HepG2 (cell line): ENCODE results near the gene TBCE. TPM values are rescaled to one million over a fixed set of nuclear protein-coding genes. Genes with fewer than 3 reads are reported as not detected.
A peak's percentile ranks its signal among the peaks of the same experiment; 100 is the strongest.

Source experiments
- ATAC-seq: fragments of 200-7000 bp; cut with Tn5 transposase; 3 replicates; pipeline ENCODE4 v1.9.1; 2020; ENCODE audit warnings: mild to moderate bottlenecking, moderate library complexity
- BruUV-seq: library from RNA; stranded (reverse); fragments of 400-500 nt; replicated peaks from 2 replicates; lab custom pipeline; 2021; lab: Mats Ljungman, UMichigan
- CTCF ChIA-PET: fragments of 300-600 bp; formaldehyde crosslinking; extraction: SDS; loops from one replicate; lab custom pipeline; 2021; ENCODE audit warnings: low total read pairs, inconsistent platforms, low intra/inter-chr PET ratio; lab: Yijun Ruan, JAX
- POLR2A ChIA-PET: fragments of 350-600 bp; sonication (Branson Sonifier 250); formaldehyde crosslinking; loops from one replicate; lab custom pipeline; 2020; ENCODE audit warnings: antibody characterized with exemption, inconsistent platforms; lab: Yijun Ruan, JAX
- DNase-seq: peaks from one replicate; pipeline ENCODE4 v3.0.0-alpha.2; 2015; ENCODE audit warnings: low spot score
- FAIRE-seq: peaks from 3 replicates; lab custom pipeline; 2011; peaks lifted over from hg19 to GRCh38; lab: Jason Lieb, UNC
- H2AFZ ChIP-seq: one replicate; pipeline ENCODE4 v1.6.1; 2011; ENCODE audit warnings: low read length, inconsistent platforms
- H3K27ac ChIP-seq: fragments of 300-600 bp; 3 replicates; pipeline ENCODE4 v1.8.0; 2011; ENCODE audit warnings: mixed run types, mild to moderate bottlenecking, mixed read lengths, low read length, inconsistent platforms; ENCODE audit not compliant: insufficient read depth; ENCODE audit errors: extremely low read length
- H3K27me3 ChIP-seq, 2 experiments: fragments of 200-600 bp in 1 of 2; 2 replicates in 1 of 2; 3 replicates in 1 of 2; pipeline versions ENCODE4 v1.6.0 to v1.8.0; 2011; ENCODE audit warnings: low read length in 2 of 2, mild to moderate bottlenecking in 2 of 2, moderate library complexity in 2 of 2, inconsistent platforms in 1 of 2; ENCODE audit not compliant: insufficient read depth in 2 of 2, control insufficient read depth in 1 of 2
- H3K36me3 ChIP-seq, 2 experiments: fragments of 200-600 bp in 1 of 2; replicated peaks in 1 of 2; 2 replicates in 1 of 2; 3 replicates in 1 of 2; pipeline versions ENCODE4 v1.5.1 to v1.8.0; 2011; ENCODE audit warnings: low read length in 2 of 2, inconsistent platforms in 1 of 2; ENCODE audit not compliant: insufficient read depth in 2 of 2, control insufficient read depth in 1 of 2
- H3K4me1 ChIP-seq: 2 replicates; pipeline ENCODE4 v1.5.1; 2012; ENCODE audit warnings: low read length, inconsistent platforms; ENCODE audit not compliant: insufficient read depth
- H3K4me2 ChIP-seq: 2 replicates; pipeline ENCODE4 v1.6.0; 2011; ENCODE audit warnings: low read depth, low read length, inconsistent platforms
- H3K4me3 ChIP-seq, 3 experiments: fragments of 200-600 bp in 1 of 3; sonication (generic), shearing (Covaris generic) in 1 of 3; replicated peaks in 1 of 3; 2 replicates each; pipeline ENCODE4 v1.5.1; 2011 to 2016; ENCODE audit warnings: low read length in 3 of 3, inconsistent platforms in 2 of 3, low read depth in 2 of 3, mild to moderate bottlenecking in 2 of 3, control low read depth in 1 of 3, mixed read lengths in 1 of 3; ENCODE audit not compliant: insufficient read depth in 1 of 3
- H3K79me2 ChIP-seq: one replicate; pipeline ENCODE4 v1.6.1; 2011; ENCODE audit warnings: low read length, inconsistent platforms; ENCODE audit not compliant: insufficient read depth
- H3K9ac ChIP-seq: 2 replicates; pipeline ENCODE4 v1.6.0; 2011; ENCODE audit warnings: mild to moderate bottlenecking, low read depth, low read length, inconsistent platforms; ENCODE audit not compliant: insufficient read depth
- H3K9me3 ChIP-seq: 2 replicates; pipeline ENCODE4 v1.5.1; 2012; ENCODE audit warnings: mild to moderate bottlenecking, low read length
- H4K20me1 ChIP-seq: 2 replicates; pipeline ENCODE4 v1.6.0; 2011; ENCODE audit warnings: inconsistent platforms, mild to moderate bottlenecking, low read length, moderate library complexity; ENCODE audit not compliant: insufficient read depth
- CEBPB ChIP-seq: IDR thresholded peaks from 2 replicates; pipeline ENCODE4 v1.6.1; 2011; ENCODE audit warnings: low read depth, low read length, improper control_type of control experiment, borderline replicate concordance
- FOXK1 ChIP-seq: sonication (generic); formaldehyde crosslinking; IDR thresholded peaks from 2 replicates; pipeline ENCODE4 v1.4.0; 2020; ENCODE audit warnings: low read depth, missing genetic modification reagents, borderline replicate concordance
- PHF8 ChIP-seq: sonication (generic); formaldehyde crosslinking; IDR thresholded peaks from 2 replicates; pipeline ENCODE4 v1.5.0; 2020; ENCODE audit warnings: missing genetic modification reagents
- TBX2 ChIP-seq: sonication (generic); formaldehyde crosslinking; IDR thresholded peaks from 2 replicates; pipeline ENCODE4 v1.5.0; 2020; ENCODE audit warnings: missing genetic modification reagents, mild to moderate bottlenecking, borderline replicate concordance
- ZEB1 ChIP-seq: IDR thresholded peaks from 2 replicates; pipeline ENCODE4 v1.6.1; 2012; ENCODE audit warnings: mild to moderate bottlenecking, low read depth, inconsistent platforms; ENCODE audit not compliant: insufficient replicate concordance
- ZNF251 ChIP-seq: sonication (generic); formaldehyde crosslinking; IDR thresholded peaks from 2 replicates; pipeline ENCODE4 v1.9.0; 2021; ENCODE audit warnings: mild to moderate bottlenecking, missing genetic modification reagents
- ZNF331 ChIP-seq: sonication (generic); formaldehyde crosslinking; IDR thresholded peaks from 2 replicates; pipeline ENCODE4 v1.4.0; 2020; ENCODE audit warnings: missing genetic modification reagents
- WGBS: methylation state at CpG from one replicate; pipeline ENCODE4 v1.1.6; 2017; ENCODE audit warnings: low lambda C conversion rate; 5-methylcytosine and 5-hydroxymethylcytosine counted together
- in situ Hi-C: cut with HindIII; loops from 2 replicates; pipeline ENCODE4 v1.10.0; 2017; ENCODE audit warnings: low pct_unique_long_range_greater_than_20kb; ENCODE audit not compliant: extremely low pct_ligation_motif_present
- intact Hi-C: fragments of 100-400 bp; cut with micrococcal nuclease; formaldehyde crosslinking; loops from one replicate; pipeline ENCODE4 v1.10.0; 2022; ENCODE audit not compliant: unreplicated experiment
- polyA plus RNA-seq, 8 experiments: library from polyadenylated mRNA; depleted of rRNA in 3 of 8; stranded (reverse) in 7 of 8; unstranded in 1 of 8; fragments of >200 nt; fragmentation: Illumina TruSeq in 4 of 8; extraction: Trizol in 4 of 8; gene quantifications; 2 replicates each; pipeline versions ENCODE4 v1.2.1 to v1.2.3, GENCODE V29; 2011 to 2016; ENCODE audit warnings: low read depth in 4 of 8, missing spikeins in 1 of 8, mixed read lengths in 1 of 8; ENCODE audit not compliant: insufficient read depth in 1 of 8
- total RNA-seq, 5 experiments: library from RNA; depleted of rRNA; stranded (reverse); fragments of >200 nt; fragmentation: Illumina TruSeq; extraction: Trizol; gene quantifications; 2 replicates each; pipeline ENCODE4 v1.2.3, GENCODE V29; 2016; ENCODE audit warnings: low read depth in 1 of 5
- TF ChIP-seq, protein P1 (sequence below): sonication (generic); formaldehyde crosslinking; IDR thresholded peaks from 2 replicates; pipeline ENCODE4 v1.4.0; 2020; ENCODE audit warnings: missing genetic modification reagents
- TF ChIP-seq, protein P2 (sequence below): sonication (generic); formaldehyde crosslinking; IDR thresholded peaks from 2 replicates; pipeline ENCODE4 v1.8.1; 2023; ENCODE audit warnings: mild to moderate bottlenecking, missing genetic modification reagents

Gene TBCE
- total and polyA plus RNA-seq, 2 of the 13 experiments (the other 11 are each of a cell fraction or from before 2014, with no cell fraction given): 25.6 to 31.1 TPM

DNA sequence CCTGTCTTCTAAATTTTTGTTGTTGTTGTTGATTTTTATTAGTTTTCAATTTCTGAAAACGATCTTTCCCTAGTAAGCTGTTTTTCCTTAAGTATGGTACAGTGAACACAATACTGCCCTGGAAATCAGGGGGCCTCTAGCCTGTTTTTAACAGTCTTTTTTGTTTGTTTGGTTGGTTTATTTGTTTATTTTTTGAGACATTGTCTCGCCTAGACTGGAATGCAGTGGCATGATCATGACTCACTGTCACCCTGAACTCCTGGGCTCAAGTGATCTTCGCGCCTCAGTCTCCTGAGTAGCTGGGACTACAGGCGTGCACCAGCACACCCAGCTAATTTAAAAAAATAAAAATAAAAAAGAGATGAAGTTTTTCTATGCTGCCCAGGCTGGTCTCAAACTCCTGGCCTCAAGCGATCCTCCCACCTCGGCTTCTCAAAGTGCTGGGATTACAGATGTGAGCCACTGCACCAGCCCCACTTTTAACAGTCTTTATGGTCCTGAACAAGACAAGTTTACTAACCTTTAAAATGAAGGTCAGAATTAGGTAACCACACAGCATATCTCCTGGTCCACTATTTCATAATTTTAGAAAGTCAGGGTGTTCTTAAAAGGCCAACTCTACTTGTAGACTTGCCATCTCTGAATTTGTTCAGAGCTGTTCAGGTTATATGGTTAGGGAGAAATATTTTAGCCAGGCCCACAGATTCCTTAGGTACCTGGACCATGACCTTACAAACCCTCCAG lies 35.4 kb downstream of the TBCE start (continued):
- TF ChIP-seq, protein P1, sequence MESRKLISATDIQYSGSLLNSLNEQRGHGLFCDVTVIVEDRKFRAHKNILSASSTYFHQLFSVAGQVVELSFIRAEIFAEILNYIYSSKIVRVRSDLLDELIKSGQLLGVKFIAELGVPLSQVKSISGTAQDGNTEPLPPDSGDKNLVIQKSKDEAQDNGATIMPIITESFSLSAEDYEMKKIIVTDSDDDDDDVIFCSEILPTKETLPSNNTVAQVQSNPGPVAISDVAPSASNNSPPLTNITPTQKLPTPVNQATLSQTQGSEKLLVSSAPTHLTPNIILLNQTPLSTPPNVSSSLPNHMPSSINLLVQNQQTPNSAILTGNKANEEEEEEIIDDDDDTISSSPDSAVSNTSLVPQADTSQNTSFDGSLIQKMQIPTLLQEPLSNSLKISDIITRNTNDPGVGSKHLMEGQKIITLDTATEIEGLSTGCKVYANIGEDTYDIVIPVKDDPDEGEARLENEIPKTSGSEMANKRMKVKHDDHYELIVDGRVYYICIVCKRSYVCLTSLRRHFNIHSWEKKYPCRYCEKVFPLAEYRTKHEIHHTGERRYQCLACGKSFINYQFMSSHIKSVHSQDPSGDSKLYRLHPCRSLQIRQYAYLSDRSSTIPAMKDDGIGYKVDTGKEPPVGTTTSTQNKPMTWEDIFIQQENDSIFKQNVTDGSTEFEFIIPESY (CRISPR knock-in tag): peak; percentile 78
- TF ChIP-seq TBX2 (CRISPR knock-in tag): peak; percentile 41; the same call in 1 of the 2 replicates
- 0 out of 2 replicates have a peak, but pooled peaks have one; percentile 17 for TF ChIP-seq FOXK1 (CRISPR knock-in tag)

DNA sequence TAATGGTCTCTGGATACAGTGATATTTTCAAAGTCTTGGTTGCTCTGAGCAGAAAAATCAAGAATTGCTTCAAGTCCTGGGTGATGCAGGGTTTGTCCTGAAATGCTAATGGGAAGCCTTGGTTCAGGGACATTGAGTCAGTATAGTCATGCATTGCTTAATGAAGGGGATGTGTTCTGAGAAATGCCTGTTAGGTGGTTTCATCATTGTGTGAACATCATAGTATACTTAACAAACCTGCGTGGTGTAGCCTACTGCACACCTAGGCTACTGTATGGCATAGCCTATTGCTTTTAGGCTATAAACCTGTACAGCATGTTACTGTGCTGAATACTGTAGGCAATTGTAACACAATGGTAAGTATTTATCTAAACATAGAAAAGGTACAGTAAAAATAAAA lies 36.4 kb downstream of the TBCE start:
- Histone ChIP-seq H3K4me1 (peaks cover 62% of the 10 kb centered on the region), H3K79me2 (peaks cover 49% of the 10 kb centered on the region), H3K4me2 (no peak overlapping the region), H3K27ac (peak overlapping the region; percentile 68), H3K27me3 (no peaks in the 10 kb centered on the region), H2AFZ (no peak overlapping the region), H4K20me1 (no peaks in the 10 kb centered on the region), H3K4me3 (no peak overlapping the region), H3K9me3 (no peaks in the 10 kb centered on the region), H3K9ac (no peak overlapping the region), H3K36me3 (peaks cover 0 to 6% of the 10 kb centered on the region in 2 experiments; a peak in 1 of 5 replicates)
- POLR2A ChIA-PET: interaction anchor here (1.3 to 2.2 kb wide), 4 partner anchors 13 to 101 kb away, joined by 3 to 8 read pairs (median 4); partner anchors contain the start of genes B3GALNT2 and TBCE
- DNase-seq (no peak), FAIRE-seq (no peak), ATAC-seq (no peak)
- WGBS: 77% methylated on average over 1 of the region's 1 CpG
- no TSS peak for BruUV-seq
- intact Hi-C loops (no loop called here), in situ Hi-C loops (no loop called here)
- TF ChIP-seq, protein P2, sequence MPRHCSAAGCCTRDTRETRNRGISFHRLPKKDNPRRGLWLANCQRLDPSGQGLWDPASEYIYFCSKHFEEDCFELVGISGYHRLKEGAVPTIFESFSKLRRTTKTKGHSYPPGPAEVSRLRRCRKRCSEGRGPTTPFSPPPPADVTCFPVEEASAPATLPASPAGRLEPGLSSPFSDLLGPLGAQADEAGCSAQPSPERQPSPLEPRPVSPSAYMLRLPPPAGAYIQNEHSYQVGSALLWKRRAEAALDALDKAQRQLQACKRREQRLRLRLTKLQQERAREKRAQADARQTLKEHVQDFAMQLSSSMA: no peak
- TF ChIP-seq ZEB1: no peak
- TF ChIP-seq ZNF251 (CRISPR knock-in tag): no peak
- 0 out of 2 replicates have a peak, but pooled peaks have one; percentile 26 for TF ChIP-seq CEBPB
- 0 out of 2 replicates have a peak, but pooled peaks have one; percentile 14 for TF ChIP-seq PHF8
- no peak for TF ChIP-seq ZNF331 (CRISPR knock-in tag)
- CTCF ChIA-PET: no interaction called here
